HG02884 (cell line): Measurements from ENCODE around the gene RPSA.
"Not testable (repeated sequence)": the region's sequence is repeated elsewhere in the genome, so short reads cannot be mapped to it uniquely, and the experiment has no call there.

Experiments
- ATAC-seq: cut with Tn5 transposase; IDR thresholded peaks from one replicate; pipeline ENCODE4 v1.9.1; 2021; ENCODE audit warnings: mild to moderate bottlenecking, moderate library complexity; ENCODE audit not compliant: unreplicated experiment

The RPSA gene

GRCh38 chr3:39388153-39388552 is 18.4 kb upstream of the RPSA start:
- no peak for ATAC-seq

GRCh38 chr3:39388741-39389248 is 17.7 kb upstream of the RPSA start:
- ATAC-seq: peak; percentile 75

GRCh38 chr3:39390181-39390580 is 16.3 kb upstream of the RPSA start:
- ATAC-seq: no peak

GRCh38 chr3:39396690-39397089 is 9.8 kb upstream of the RPSA start:
- no peak for ATAC-seq

GRCh38 chr3:39398700-39399099 is 7.8 kb upstream of the RPSA start:
- ATAC-seq: no peak

- no peak for ATAC-seq
Observed at GRCh38 chr3:39401983-39402382, 4.5 kb upstream of the RPSA start.

- ATAC-seq: no peak
Observed at GRCh38 chr3:39404943-39405686, 1.4 kb upstream of the RPSA start.

- ATAC-seq: no peak
Observed at GRCh38 chr3:39405687-39406367, 693 bp upstream of the RPSA start.

GRCh38 chr3:39407259-39407629 is 724 bp downstream of the RPSA start:
- ATAC-seq: no peak

GRCh38 chr3:39407773-39408492 is 1.4 kb downstream of the RPSA start:
- ATAC-seq: no peak

GRCh38 chr3:39408493-39409372 is 2.2 kb downstream of the RPSA start:
- no peak for ATAC-seq

- ATAC-seq: no peak
Observed at GRCh38 chr3:39409514-39410136, 3.1 kb downstream of the RPSA start.

- ATAC-seq: no peak
Observed at GRCh38 chr3:39410893-39411292, 4.4 kb downstream of the RPSA start.

- ATAC-seq: no peak
Observed at GRCh38 chr3:39412668-39413260, 6.2 kb downstream of the RPSA start.

GRCh38 chr3:39413691-39414420 is 7.3 kb downstream of the RPSA start:
- ATAC-seq: no peak

- ATAC-seq: no peak
Observed at GRCh38 chr3:39414421-39414907, 7.9 kb downstream of the RPSA start.

- not testable (repeated sequence) for ATAC-seq
Observed at GRCh38 chr3:39415302-39415701, 8.8 kb downstream of the RPSA start.

GRCh38 chr3:39415983-39416382 is 9.5 kb downstream of the RPSA start:
- ATAC-seq: no peak

- ATAC-seq: not testable (repeated sequence)
Observed at GRCh38 chr3:39416998-39417397, 10.5 kb downstream of the RPSA start.
